Endodermal cell (in vitro differentiated cells): ENCODE data around the gene MAP1S. TPM values are rescaled to one million over a fixed set of nuclear protein-coding genes. Genes with fewer than 3 reads are reported as not detected.
A peak's percentile ranks its signal among the peaks of the same experiment; 100 is the strongest.

Experiments used
- DNase-seq: peaks from one replicate; pipeline ENCODE4 v3.0.0-alpha.2; 2017
- H3K27ac ChIP-seq: 2 replicates; pipeline ENCODE4 v1.5.1; 2013; ENCODE audit warnings: mild to moderate bottlenecking, low read depth, low read length, moderate library complexity
- H3K27me3 ChIP-seq: 2 replicates; pipeline ENCODE4 v1.6.1; 2013; ENCODE audit warnings: mild to moderate bottlenecking, low read length, moderate library complexity; ENCODE audit not compliant: insufficient read depth, control insufficient read depth, poor library complexity, severe bottlenecking
- H3K36me3 ChIP-seq: 2 replicates; pipeline ENCODE4 v1.7.0; 2013; ENCODE audit warnings: mild to moderate bottlenecking, low read length, moderate library complexity; ENCODE audit not compliant: control insufficient read depth, insufficient read depth
- H3K4me1 ChIP-seq: one replicate; pipeline ENCODE4 v1.7.0; 2013; ENCODE audit warnings: low read length; ENCODE audit not compliant: control insufficient read depth, insufficient read depth
- H3K4me3 ChIP-seq: 2 replicates; pipeline ENCODE4 v1.5.1; 2013; ENCODE audit warnings: mild to moderate bottlenecking, low read length, moderate library complexity
- H3K9ac ChIP-seq: 2 replicates; pipeline ENCODE4 v1.6.1; 2013; ENCODE audit warnings: mild to moderate bottlenecking, low read length, moderate library complexity; ENCODE audit not compliant: poor library complexity, severe bottlenecking; ENCODE audit errors: extremely low read depth
- H3K9me3 ChIP-seq: 2 replicates; pipeline ENCODE4 v1.6.1; 2013; ENCODE audit warnings: mild to moderate bottlenecking, low read length, moderate library complexity; ENCODE audit not compliant: control insufficient read depth
- H3K27ac Mint-ChIP-seq: 2 replicates; pipeline ENCODE4 v1.8.0; 2020; ENCODE audit warnings: mixed read lengths
- H3K27me3 Mint-ChIP-seq: 2 replicates; pipeline ENCODE4 v1.8.0; 2021; ENCODE audit warnings: mild to moderate bottlenecking, mixed read lengths; ENCODE audit not compliant: insufficient read depth
- H3K36me3 Mint-ChIP-seq: 2 replicates; pipeline ENCODE4 v1.8.0; 2020; ENCODE audit warnings: low read depth, mixed read lengths
- H3K4me1 Mint-ChIP-seq: 2 replicates; pipeline ENCODE4 v1.8.0; 2020; ENCODE audit warnings: mixed read lengths
- H3K4me3 Mint-ChIP-seq: 2 replicates; pipeline ENCODE4 v1.8.0; 2020; ENCODE audit warnings: mild to moderate bottlenecking, moderate library complexity, mixed read lengths
- H3K9me3 Mint-ChIP-seq: 2 replicates; pipeline ENCODE4 v1.8.0; 2020; ENCODE audit warnings: mild to moderate bottlenecking, mixed read lengths
- CTCF ChIP-seq: fragments of 200-600 bp; sonication (generic); conservative IDR thresholded peaks from 2 replicates; pipeline ENCODE4 v1.5.0; 2021; ENCODE audit warnings: antibody characterized with exemption, mild to moderate bottlenecking
- WGBS, 2 experiments: methylation state at CpG; one replicate each; pipeline versions ENCODE4 v1.1.5 to v1.1.7; 2013; ENCODE audit warnings: missing lambda C conversion rate in 2 of 2, mixed read lengths in 1 of 2; ENCODE audit not compliant: insufficient coverage in 1 of 2, insufficient read length in 1 of 2; 5-methylcytosine and 5-hydroxymethylcytosine counted together
- total RNA-seq, 2 donors: library from RNA; stranded (reverse); fragmentation: NEBNext Ultra II Directional in 1 of 2; extraction: Animal tissue kit (Norgen Biotek cat#: 25700) in 1 of 2; gene quantifications; 2 replicates in 1 of 2; 3 replicates in 1 of 2; pipeline ENCODE4 v1.2.1, GENCODE V29; 2021

MAP1S gene
- total RNA-seq, 2 donors from 2014 or later = 90.2 to 96.7 TPM

- no peaks in the 10 kb centered on the region for H3K36me3 Mint-ChIP-seq
- Histone ChIP-seq H3K4me3 (no peak overlapping the region), H3K27ac (no peak overlapping the region), H3K4me1 (no peaks in the 10 kb centered on the region), H3K9ac (no peak overlapping the region), H3K27me3 (peaks cover 10% of the 10 kb centered on the region), H3K9me3 (no peaks in the 10 kb centered on the region), H3K36me3 (no peaks in the 10 kb centered on the region)
- DNase-seq = no peak
- no peak overlapping the region for H3K27ac Mint-ChIP-seq
- H3K4me3 Mint-ChIP-seq = no peak overlapping the region
- no peaks in the 10 kb centered on the region for H3K9me3 Mint-ChIP-seq
- 90 to 96% methylated on average over 3 to 4 of the region's 4 CpGs for WGBS, 2 experiments
- H3K27me3 Mint-ChIP-seq = peaks cover 13% of the 10 kb centered on the region
- peaks cover 14% of the 10 kb centered on the region for H3K4me1 Mint-ChIP-seq
- no peak for TF ChIP-seq CTCF
Observed at GRCh38 chr19:17684256-17684655, 35.0 kb upstream of the MAP1S start.

GRCh38 chr19:17685451-17686022 is 33.7 kb upstream of the MAP1S start:
- Histone ChIP-seq H3K4me3 (no peak overlapping the region), H3K27me3 (peaks cover 10% of the 10 kb centered on the region), H3K36me3 (no peaks in the 10 kb centered on the region), H3K9ac (no peak overlapping the region), H3K9me3 (no peaks in the 10 kb centered on the region), H3K4me1 (no peaks in the 10 kb centered on the region), H3K27ac (no peak overlapping the region)
- no peak overlapping the region for H3K27ac Mint-ChIP-seq
- H3K4me3 Mint-ChIP-seq = peak overlapping the region; percentile 71
- H3K4me1 Mint-ChIP-seq = peaks cover 7% of the 10 kb centered on the region
- peak; percentile 83 for DNase-seq
- no peaks in the 10 kb centered on the region for H3K36me3 Mint-ChIP-seq
- H3K9me3 Mint-ChIP-seq = no peaks in the 10 kb centered on the region
- H3K27me3 Mint-ChIP-seq = peaks cover 8% of the 10 kb centered on the region
- no peak for TF ChIP-seq CTCF
- 78 to 82% methylated on average over 12 to 15 of the region's 15 CpGs for WGBS, 2 experiments

GRCh38 chr19:17686023-17686521 is 33.2 kb upstream of the MAP1S start:
- Mint-ChIP-seq H3K9me3 (no peaks in the 10 kb centered on the region), H3K4me3 (peak overlapping the region; percentile 71), H3K36me3 (no peaks in the 10 kb centered on the region), H3K4me1 (peaks cover 7% of the 10 kb centered on the region), H3K27ac (no peak overlapping the region), H3K27me3 (peaks cover 8% of the 10 kb centered on the region)
- WGBS, 2 experiments = 18% methylated on average over 6 of the region's 12 CpGs; no CpG with 5 or more reads in 1 of the 2 experiments
- TF ChIP-seq CTCF = no peak
- Histone ChIP-seq H3K4me3 (peak overlapping the region; percentile 71), H3K9me3 (no peaks in the 10 kb centered on the region), H3K27me3 (peaks cover 10% of the 10 kb centered on the region), H3K4me1 (no peaks in the 10 kb centered on the region), H3K27ac (no peak overlapping the region), H3K36me3 (no peaks in the 10 kb centered on the region), H3K9ac (no peak overlapping the region)
- no peak for DNase-seq
